ENCODE measurements around the gene SHPK. TPM values are rescaled to one million over a fixed set of nuclear protein-coding genes. Genes with fewer than 3 reads are reported as not detected.

SHPK gene
- total RNA-seq, 1 donor from 2014 or later = 4.4 TPM

DNA sequence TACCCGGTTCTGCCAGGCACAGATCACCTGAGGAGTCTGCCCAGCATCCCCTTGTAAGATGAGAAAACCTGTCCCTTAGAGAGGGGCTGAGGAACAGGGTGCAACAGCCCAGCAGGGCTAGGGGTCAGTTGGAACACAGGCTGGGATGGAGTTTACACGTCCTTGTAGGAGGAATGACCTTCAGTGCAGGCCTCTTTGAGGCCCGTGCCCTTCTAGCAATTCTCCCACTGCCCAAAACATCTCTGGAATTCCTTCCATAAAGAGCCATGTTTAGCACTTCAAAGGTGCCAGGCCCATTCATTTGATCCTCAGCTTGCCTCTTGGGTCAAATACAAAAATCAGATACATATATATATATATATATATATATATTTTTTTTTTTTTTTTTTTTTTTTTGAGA is 5.0 kb upstream of the SHPK start:
- no peak for ATAC-seq
- no peak for DNase-seq (ENCODE audit: missing footprints)
- intact Hi-C loops (cut with DNase I) = no loop called here

DNA sequence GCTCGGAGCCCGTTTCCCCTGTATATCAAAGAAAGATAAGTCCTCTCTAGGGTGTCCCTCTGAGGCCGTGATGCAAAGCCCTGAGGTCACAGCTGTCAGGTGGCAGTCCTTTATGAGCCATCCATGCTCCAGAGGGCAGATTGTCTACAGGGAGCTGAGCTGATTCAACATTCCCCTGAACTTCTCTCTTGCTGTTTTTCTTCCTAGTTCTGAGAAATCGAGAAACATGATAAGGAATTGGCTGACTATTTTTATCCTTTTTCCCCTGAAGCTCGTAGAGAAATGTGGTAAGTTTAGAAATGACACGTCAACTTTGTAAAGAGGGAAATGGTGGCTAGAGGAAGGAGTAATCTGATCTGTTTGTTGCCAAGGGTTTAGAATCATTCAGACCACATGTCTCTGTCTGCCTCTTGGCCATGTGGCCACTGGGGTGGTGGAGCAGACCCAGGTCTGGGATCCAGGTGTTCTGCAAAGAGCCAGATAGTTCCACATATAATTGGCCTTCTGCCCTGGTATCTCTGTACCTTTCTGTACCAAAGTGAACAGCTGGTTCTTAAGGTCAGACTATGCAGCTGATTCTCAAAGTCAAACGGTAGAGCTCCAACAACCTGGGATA is 4.0 kb upstream of the SHPK start:
- ATAC-seq (no peak), DNase-seq (ENCODE audit: missing footprints) (no peak)
- intact Hi-C loops (cut with DNase I) = no loop called here

DNA sequence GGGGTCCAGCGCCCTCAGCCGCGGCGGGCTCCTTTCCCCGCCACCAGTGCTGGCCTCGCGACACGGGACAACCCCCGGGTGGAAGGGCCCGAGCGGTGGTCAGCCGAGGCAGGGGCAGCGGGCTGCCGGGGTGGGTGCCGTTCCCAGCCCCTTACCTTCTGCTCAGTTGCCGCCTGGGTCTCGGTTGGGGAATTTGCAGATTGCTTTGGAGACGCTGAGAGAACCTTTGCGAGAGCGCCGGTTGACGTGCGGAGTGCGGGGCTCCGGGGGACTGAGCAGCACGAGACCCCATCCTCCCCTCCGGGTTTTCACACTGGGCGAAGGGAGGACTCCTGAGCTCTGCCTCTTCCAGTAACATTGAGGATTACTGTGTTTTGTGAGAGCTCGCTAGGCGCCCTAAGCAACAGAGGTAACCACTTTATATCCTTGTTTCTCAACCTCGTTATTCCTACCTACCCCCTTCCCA is 891 bp upstream of the SHPK start:
- intact Hi-C loops (cut with DNase I) = loop anchor here (1.0 kb wide), 1 partner anchor 29 kb away; no protein-coding TSS in a partner anchor
- no peak for DNase-seq (ENCODE audit: missing footprints)
- ATAC-seq = no peak

DNA sequence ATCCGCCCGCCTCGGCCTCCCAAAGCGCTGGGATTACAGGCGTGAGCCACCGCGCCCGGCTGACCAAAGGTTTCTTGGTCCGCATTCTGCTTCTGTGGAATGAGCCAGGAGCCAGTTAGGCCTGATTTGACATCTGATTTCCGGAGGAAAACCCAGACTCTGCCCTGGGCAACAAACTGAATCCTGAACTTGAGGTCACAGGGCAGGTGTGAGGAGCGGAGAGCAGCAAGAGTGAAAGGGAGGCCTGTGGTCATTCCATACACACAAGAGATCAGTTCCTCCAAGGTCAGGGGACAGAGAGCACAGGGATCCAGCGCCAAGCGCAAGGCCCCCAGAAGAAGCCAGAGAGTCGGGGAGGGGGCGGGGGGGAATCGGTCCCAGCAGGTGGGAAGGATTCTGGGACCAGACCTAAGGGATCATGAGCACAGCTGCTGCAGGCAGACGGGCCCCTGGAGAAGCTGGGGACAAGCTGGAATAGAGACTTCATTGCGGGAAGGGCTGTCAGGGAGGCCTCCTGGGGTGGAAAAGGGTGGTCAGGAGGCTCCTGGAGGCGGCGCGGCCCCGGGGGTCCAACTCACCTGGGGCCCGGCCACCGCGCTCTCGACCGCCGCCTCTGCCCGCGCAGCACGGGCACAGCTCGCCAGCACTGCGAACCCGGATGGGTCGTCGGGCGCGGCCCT is 436 bp downstream of the SHPK start:
- DNase-seq (ENCODE audit: missing footprints) (no peak), ATAC-seq (peak; percentile 2)
- intact Hi-C loops (cut with DNase I) = loop anchor here (1.0 kb wide), 1 partner anchor 31 kb away; no protein-coding TSS in a partner anchor

DNA sequence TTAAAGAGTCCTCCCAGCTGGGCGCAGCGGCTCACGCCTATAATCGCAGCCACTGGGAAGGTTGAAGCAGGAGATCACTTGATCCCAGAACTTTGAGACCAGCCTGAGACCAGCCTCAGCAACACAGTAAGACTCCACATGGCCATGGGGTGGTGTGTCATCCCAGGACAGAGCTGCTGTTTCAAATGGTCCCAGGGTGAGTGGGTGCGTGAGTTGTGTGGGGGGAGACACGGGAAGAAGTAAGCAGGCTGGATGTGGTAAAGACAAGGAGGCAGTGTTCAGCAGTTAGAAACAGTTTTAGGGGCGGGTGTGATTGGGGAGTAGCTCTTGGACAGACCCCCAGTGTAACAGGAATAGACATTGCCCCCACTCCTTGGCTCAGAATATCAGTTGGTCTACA is 3.8 kb downstream of the SHPK start:
- ATAC-seq (no peak), DNase-seq (ENCODE audit: missing footprints) (no peak)
- intact Hi-C loops (cut with DNase I) = no loop called here

DNA sequence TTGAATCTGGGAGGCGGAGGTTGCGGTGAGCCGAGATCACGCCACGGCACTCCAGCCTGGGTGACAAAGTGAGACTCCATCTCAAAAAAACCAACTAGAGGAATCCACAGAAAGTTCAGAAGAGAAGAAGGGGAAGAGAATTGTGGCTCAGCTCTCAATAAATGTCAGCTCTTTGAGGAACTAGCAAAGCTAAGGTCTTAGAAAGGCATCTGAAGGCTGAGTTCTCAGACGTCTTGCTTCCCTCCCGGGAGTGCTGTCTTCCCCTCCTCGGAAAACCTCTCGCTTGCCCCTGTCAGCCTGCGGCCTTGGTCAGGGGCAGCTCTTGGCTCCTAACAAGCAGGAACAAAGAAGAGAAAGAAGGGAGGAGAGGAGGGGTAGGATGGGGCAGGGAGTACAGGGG is 5.3 kb downstream of the SHPK start:
- ATAC-seq = no peak
- DNase-seq (ENCODE audit: missing footprints) = no peak
- intact Hi-C loops (cut with DNase I) = no loop called here

DNA sequence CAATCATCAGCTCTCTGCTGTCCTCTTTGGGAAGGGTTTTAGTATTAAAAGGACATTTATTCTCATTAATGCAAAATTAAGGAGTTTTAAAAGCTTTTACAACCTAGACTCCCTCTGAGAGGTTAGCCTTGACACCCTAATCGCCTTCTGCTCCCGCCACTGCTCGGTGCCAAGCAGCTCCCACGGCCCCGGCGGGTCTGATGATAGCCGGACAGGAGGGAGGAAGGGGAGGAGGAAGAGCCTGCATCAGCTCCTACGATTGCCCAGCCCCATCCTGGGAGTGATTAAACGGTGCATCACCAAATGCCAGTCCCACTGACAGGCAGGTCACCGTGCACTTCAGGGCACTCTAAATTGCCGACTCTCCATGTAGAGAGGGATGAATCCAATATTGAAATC is 8.3 kb downstream of the SHPK start:
- intact Hi-C loops (cut with DNase I) = no loop called here
- DNase-seq (ENCODE audit: missing footprints) = no peak

DNA sequence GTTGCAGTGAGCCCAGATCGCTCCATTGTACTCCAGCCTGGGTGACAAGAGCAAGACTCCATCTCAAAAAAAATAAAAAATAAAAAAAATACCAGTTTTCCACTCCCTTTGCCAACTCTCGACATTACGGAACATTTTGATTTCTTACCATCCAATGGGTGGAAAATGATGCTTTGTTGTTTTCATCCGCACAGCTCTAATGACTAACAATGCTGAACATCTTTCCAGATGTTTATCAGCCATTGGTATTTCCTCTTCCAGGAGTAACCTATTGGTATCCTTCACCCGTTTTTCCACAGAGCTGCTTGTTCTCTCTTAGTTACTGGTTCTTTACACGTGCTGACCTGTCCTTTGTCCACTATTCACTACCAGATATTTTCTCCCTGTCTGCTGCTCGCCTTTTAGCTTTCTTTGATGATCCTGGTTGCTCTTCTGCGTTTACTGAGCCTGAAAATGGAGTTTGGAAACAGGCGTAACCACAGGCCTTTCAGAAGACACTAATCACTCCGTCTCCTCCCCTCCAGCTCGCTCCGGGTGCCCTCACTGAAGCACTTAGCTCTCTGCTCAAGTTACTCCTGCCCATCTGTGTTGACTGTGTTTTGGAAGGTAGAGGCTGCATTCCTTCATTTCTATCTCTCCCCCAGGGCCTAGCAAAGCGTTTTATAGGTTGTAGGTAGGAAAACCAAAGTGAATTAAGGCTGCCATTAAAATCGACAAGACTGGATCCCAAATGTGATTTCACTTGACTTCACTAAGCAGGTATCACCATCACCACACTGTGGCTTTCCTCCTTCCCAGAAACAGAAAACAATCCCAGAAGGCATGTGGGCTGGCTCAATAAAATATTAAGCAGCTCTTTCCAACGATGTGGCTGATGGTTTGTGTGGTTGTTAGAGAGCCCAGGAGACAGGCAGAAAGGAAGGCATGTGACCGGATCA is 8.9 kb downstream of the SHPK start:
- ATAC-seq (no peak), DNase-seq (ENCODE audit: missing footprints) (no peak)
- intact Hi-C loops (cut with DNase I) = no loop called here

More for the DNA sequence above, 8.3 kb downstream of the SHPK start:
- ATAC-seq = no peak

DNA sequence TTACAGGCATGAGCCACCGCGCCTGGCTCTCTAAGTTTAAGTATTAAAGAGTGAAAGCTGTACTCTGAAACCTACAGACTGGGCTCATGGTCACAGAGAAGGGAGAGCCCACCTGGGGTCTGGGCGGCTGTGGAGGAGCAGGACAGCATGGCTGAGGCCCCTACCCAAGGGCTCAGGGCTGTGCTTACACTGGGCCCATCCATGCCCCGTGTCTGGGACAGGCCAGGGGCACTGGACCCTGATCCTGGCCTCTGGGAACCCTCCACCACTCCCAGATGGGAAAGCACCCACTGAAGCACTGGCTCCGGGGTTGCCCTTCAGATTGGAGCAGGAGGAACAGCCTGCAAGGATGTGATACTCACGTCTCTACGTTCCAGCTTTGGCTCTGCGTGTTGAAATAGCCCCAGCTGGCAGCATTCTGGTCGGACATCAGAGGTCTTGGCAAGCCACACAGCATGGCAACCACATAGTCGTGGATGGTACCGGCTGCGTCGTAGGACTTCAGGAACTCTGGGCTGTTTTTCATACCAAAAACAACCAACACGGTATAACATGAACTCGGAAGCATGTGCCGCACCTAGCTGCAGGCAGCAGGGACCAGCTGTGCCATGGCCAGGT is 13.0 kb downstream of the SHPK start:
- intact Hi-C loops (cut with DNase I) = no loop called here
- peak; percentile 31 for ATAC-seq

DNA sequence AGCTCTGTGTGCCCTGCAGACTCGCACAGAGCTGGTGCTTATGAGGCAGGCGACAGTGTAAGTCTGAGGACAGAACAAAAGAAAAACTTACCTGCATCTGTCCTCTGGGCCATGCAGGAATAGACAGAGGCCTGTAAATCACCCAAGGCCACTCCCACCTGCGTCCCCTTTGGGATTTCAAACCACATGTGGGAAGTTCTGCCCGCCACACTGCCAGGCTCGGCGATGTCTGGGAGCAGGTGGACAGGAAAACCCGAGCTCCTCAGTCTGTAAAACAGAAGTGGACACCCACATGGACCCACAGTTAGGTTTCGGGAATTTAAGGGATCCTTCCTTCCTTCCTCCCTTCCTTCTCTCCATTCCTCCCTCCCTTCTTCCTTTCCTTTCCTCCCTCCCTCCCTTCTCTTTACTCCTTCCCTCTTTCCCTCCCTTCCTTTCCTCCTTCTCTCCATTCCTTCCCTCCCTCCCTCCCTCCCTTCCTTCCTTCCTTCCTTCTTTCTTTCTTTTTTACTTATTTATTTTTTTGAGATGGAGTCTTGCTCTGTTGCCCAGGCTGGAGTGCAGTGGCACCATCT is 14.8 kb downstream of the SHPK start:
- ATAC-seq (no peak), DNase-seq (ENCODE audit: missing footprints) (no peak)
- intact Hi-C loops (cut with DNase I) = no loop called here

More for the DNA sequence above, 13.0 kb downstream of the SHPK start:
- no peak for DNase-seq (ENCODE audit: missing footprints)

DNA sequence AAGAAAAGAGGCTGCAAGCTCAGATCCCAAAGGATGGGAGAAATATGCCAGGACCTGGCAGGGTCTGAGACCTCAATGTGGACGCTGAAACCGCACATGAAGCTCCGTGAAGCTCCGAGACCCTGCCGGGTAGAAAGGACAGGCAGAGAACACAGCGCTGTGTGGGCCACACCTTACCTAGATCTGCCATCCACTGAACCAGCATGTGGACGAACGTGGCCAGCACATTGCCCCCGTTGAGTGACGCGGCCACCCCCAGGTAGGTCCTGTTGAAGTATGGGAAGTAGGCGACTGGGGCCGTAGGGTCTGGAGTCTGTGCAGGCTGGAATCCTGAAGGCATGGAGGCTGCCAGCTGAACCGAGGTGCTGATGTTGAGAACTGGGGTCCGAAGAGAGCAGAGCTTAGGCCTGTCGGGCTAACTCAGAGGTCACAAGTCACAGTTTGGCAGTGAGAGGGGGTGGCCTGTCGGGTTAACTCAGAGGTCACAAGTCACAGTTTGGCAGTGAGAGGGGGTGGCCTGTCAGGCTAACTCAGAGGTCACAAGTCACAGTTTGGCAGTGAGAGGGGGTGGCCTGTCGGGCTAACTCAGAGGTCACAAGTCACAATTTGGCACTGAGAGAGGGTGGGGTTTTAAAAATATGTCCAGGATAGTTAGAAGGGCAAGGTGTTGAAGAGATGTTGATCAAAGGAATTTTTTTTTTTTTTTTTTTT is 20.7 kb downstream of the SHPK start:
- no peak for DNase-seq (ENCODE audit: missing footprints)
- no peak for ATAC-seq
- intact Hi-C loops (cut with DNase I) = no loop called here

DNA sequence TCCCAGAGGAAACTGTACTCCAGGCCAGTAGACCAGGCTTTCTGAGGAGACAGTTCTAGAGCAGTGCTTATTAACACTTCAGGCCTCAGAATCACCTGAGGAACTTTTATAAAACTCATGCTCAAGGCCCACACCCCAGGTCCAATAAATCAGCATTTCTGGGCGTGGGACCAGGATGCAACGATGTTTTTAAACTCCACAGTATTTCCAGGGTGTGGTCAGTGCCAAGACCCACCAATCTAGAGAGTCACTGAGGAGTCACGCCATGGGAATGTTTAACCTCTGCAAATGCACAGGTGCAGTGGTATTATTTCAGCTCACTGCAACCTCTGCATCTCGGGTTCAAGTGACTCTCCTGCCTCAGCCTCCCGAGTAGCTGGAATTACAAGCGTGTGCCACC is 22.9 kb downstream of the SHPK start:
- intact Hi-C loops (cut with DNase I) = no loop called here
- no peak for ATAC-seq
- no peak for DNase-seq (ENCODE audit: missing footprints)

DNA sequence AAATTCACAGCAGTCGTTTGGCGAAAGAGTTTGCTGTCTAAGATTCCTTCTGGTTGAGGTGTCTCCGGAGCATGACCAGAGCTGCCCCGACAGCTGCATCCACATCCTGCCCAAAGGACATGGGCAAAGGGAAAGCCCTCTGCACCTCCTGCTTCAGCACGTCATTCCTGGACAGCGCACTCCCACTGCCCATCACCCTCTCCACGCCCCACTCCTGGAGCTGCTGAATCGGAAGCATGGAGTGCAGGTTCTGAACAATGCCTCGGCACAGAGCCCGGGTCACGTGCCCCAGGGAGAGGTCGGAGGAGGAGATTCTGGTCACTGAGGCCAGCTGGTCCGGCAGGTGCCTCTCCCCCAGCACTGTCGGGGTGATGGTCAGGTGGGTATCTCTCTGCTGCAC is 25.5 kb downstream of the SHPK start:
- no peak for DNase-seq (ENCODE audit: missing footprints)
- intact Hi-C loops (cut with DNase I) = no loop called here
- ATAC-seq = no peak

DNA sequence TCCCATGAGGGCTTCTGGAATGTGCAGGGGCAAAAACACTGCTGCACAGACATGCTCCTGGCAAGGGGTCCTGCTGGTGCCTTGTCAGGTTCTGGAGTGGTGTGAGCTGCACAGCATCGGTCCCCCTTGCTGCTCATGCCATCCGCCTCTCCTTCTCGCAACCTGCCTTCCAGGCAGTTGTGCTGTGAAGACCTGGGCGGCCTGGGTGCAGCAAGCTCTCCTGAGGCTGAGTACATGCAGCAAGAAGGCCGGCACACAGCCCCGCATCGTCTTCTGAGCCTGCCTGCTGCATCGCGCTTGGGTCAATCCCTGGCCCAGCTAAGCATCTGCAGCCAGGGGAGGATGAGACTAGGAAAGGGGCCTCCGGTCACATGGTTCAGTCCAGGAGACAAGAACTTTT is 26.4 kb downstream of the SHPK start:
- ATAC-seq = no peak
- no peak for DNase-seq (ENCODE audit: missing footprints)
- intact Hi-C loops (cut with DNase I) = no loop called here

DNA sequence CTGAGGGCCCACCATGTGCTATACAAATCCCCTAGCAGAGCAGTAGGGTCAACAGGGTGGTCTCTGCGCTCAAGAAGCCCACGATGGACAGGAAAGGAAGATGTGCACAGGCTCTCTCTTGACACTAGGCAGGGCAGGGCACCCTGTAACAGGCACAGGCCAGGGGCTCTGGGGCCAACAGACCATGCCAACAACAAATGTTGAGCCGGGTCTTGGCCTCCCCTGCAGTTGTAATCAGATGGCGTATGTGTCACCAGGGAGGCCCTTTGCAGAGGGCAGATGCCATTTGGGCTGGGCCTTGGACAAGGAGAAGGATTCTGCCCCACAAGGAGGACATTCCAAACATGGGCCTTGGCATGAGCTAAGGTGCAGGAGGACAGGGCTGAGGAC is 32.2 kb downstream of the SHPK start:
- intact Hi-C loops (cut with DNase I) = no loop called here
- DNase-seq (ENCODE audit: missing footprints) = peak; percentile 39
- no peak for ATAC-seq

DNA sequence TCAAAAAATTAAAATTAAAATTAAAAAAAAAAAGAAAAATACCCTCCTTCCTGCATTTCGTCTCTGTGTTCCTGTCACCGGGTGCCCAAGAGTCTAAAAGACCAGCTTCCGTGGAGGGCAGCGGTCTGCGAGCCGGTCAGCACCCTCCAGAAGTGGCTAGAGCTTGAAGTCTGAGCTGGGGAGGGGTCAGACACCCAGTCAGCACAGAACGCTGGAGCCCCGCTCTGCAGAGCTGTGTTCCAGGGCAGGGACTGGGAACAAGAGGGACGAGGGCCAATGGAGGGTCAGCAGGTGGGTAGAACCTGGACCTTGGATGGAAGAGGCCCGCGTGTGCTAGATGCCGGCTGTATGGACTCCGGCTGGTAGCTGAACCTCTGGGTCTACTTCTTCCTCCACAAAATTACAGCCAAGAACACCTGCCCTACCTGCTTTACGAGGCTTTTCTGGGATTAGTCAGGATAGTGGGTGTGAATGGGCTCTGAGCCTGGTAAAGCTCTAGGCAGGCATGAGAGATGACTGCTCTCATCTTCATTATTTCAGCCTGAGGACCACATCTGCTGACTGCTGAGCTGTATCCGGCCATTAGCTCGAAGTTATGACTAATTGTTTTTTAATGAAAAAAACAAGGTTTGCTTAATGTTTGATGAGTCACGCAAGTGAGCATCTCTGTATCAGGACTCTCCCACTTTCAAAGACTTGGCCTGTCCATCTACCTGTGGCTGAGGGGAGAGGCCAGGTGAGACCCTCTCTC is 32.8 kb downstream of the SHPK start:
- no peak for ATAC-seq
- intact Hi-C loops (cut with DNase I) = no loop called here
- DNase-seq (ENCODE audit: missing footprints) = no peak

DNA sequence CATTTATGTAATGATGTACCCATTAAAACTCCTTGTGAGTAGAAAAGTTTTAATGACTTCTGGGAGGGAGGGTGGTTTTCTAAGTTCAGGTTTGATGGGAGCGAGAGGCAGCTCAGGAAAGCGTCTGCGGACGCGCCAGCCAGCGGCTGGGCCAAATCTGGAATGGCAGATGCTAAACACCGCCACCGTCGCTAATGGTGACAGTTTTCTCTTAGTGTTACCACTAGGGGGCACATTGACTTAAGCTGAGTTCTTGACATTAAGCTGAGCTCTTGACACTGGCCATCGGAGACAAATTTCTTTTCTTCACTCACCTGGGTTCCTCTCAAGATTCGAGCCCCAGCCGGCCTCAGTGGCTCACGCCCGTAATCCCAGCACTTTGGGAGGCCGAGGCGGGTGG is 33.6 kb downstream of the SHPK start:
- DNase-seq (ENCODE audit: missing footprints) (peak; percentile 52), ATAC-seq (no peak)
- intact Hi-C loops (cut with DNase I) = no loop called here
